OCI-LY7 (cell line): Measurements from ENCODE around the gene TMPRSS3. TPM values are rescaled to one million over a fixed set of nuclear protein-coding genes. Genes with fewer than 3 reads are reported as not detected.

ENCODE experiments used
- BruUV-seq: library from RNA; stranded (reverse); fragments of 400-500 nt; replicated peaks from 2 replicates; lab custom pipeline; 2021; lab: Mats Ljungman, UMichigan
- CTCF ChIA-PET: fragments of 300-600 bp; sonication (Branson Sonifier 250); formaldehyde crosslinking; loops from one replicate; lab custom pipeline; 2022; ENCODE audit warnings: antibody characterized with exemption; ENCODE audit not compliant: unreplicated experiment; lab: Charles Lee
- POLR2A ChIA-PET: fragments of 300-600 bp; sonication (Branson Sonifier 250); formaldehyde crosslinking; loops from one replicate; lab custom pipeline; 2022; ENCODE audit warnings: antibody characterized with exemption; lab: Charles Lee
- DNase-seq: peaks from one replicate; pipeline ENCODE4 v3.0.0-alpha.2; 2015; ENCODE audit warnings: low spot score
- H2AFZ ChIP-seq: fragments of 200-600 bp; sonication (generic), shearing (Covaris generic); 2 replicates; pipeline ENCODE4 v1.6.1; 2014; ENCODE audit warnings: mild to moderate bottlenecking, antibody characterized with exemption, low read length, moderate library complexity
- H3K27ac ChIP-seq: fragments of 200-600 bp; sonication (generic); 2 replicates; pipeline ENCODE4 v1.5.1; 2014; ENCODE audit warnings: mixed run types, low read depth, mild to moderate bottlenecking, moderate library complexity, low read length, inconsistent platforms; ENCODE audit not compliant: poor library complexity, severe bottlenecking
- H3K36me3 ChIP-seq: fragments of 200-600 bp; sonication (generic); 2 replicates; pipeline ENCODE4 v1.6.1; 2014; ENCODE audit warnings: mild to moderate bottlenecking, antibody characterized with exemption, low read length, moderate library complexity, mixed read lengths; ENCODE audit not compliant: insufficient read depth
- H3K4me1 ChIP-seq: fragments of 200-600 bp; sonication (generic); 2 replicates; pipeline ENCODE4 v1.5.1; 2014; ENCODE audit warnings: mild to moderate bottlenecking, low read length; ENCODE audit not compliant: insufficient read depth, poor library complexity, severe bottlenecking
- H3K4me2 ChIP-seq: fragments of 200-600 bp; sonication (generic); 2 replicates; pipeline ENCODE4 v1.6.1; 2014; ENCODE audit warnings: mild to moderate bottlenecking, low read length
- H3K4me3 ChIP-seq: fragments of 200-600 bp; sonication (generic); 2 replicates; pipeline ENCODE4 v1.5.1; 2014; ENCODE audit warnings: mild to moderate bottlenecking, low read depth, low read length; ENCODE audit not compliant: poor library complexity, severe bottlenecking
- H3K79me2 ChIP-seq: fragments of 200-600 bp; sonication (generic); 2 replicates; pipeline ENCODE4 v1.6.1; 2016; ENCODE audit warnings: low read depth, mild to moderate bottlenecking, low read length, moderate library complexity, mixed read lengths; ENCODE audit not compliant: insufficient read depth
- H3K9me2 ChIP-seq: fragments of 200-600 bp; sonication (generic); 2 replicates; pipeline ENCODE4 v1.6.1; 2016; ENCODE audit warnings: mild to moderate bottlenecking, low read length, mixed read lengths; ENCODE audit not compliant: insufficient read depth
- H3K9me3 ChIP-seq: fragments of 200-600 bp; sonication (generic); 2 replicates; pipeline ENCODE4 v1.6.1; 2014; ENCODE audit warnings: mild to moderate bottlenecking, mixed run types, low read length, mixed read lengths
- H4K20me1 ChIP-seq: fragments of 200-600 bp; sonication (generic); 2 replicates; pipeline ENCODE4 v1.6.1; 2014; ENCODE audit warnings: mild to moderate bottlenecking, antibody characterized with exemption, low read length, moderate library complexity, mixed read lengths; ENCODE audit not compliant: insufficient read depth
- CTCF ChIP-seq: fragments of 200-600 bp; sonication (generic); conservative IDR thresholded peaks from 2 replicates; pipeline ENCODE4 v1.5.1; 2014; ENCODE audit warnings: mild to moderate bottlenecking, antibody characterized with exemption, low read length, moderate library complexity, mixed read lengths
- EZH2phosphoT487 ChIP-seq: fragments of 200-600 bp; sonication (generic); IDR thresholded peaks from 2 replicates; pipeline ENCODE4 v1.6.1; 2018; ENCODE audit warnings: low read depth, borderline replicate concordance, mild to moderate bottlenecking, mixed run types, antibody characterized with exemption, low read length, moderate library complexity, mixed read lengths
- intact Hi-C: fragments of 100-400 bp; cut with micrococcal nuclease; formaldehyde crosslinking; loops from one replicate; pipeline ENCODE4 v1.10.0; 2022; ENCODE audit not compliant: unreplicated experiment
- total RNA-seq, 2 experiments: library from RNA; depleted of rRNA in 1 of 2; stranded (reverse); fragments of >200 nt in 1 of 2; shearing (Covaris generic) in 1 of 2; gene quantifications; 2 replicates each; pipeline ENCODE4 v1.2.3, GENCODE V29; 2014 to 2022

Gene TMPRSS3
- total RNA-seq, 2 experiments from 2014 or later: not detected

GRCh38 chr21:42337830-42338728 is 57.8 kb downstream of the TMPRSS3 start:
- Histone ChIP-seq H3K4me2 (no peak overlapping the region), H3K36me3 (no peaks in the 10 kb centered on the region), H3K4me3 (no peak overlapping the region), H3K79me2 (no peaks in the 10 kb centered on the region), H3K9me3 (0 out of 2 replicates have a peak, but pooled peaks cover 5% of the 10 kb centered on the region), H4K20me1 (no peaks in the 10 kb centered on the region), H3K4me1 (peaks cover 6% of the 10 kb centered on the region), H3K9me2 (no peaks in the 10 kb centered on the region), H2AFZ (no peak overlapping the region), H3K27ac (no peak overlapping the region)
- intact Hi-C loops: loop anchor here (1.0 kb wide), 1 partner anchor 199 kb away; no protein-coding TSS in a partner anchor
- DNase-seq: peak; percentile 69
- CTCF ChIA-PET: interaction anchor here (0.5 kb wide), 1 partner anchor 53 kb away, joined by 3 read pairs; no protein-coding TSS in a partner anchor
- TF ChIP-seq CTCF (peak; percentile 83), EZH2phosphoT487 (no peak)
- POLR2A ChIA-PET: no interaction called here
- BruUV-seq: no TSS peak

- DNase-seq: no peak
- TF ChIP-seq CTCF: no peak
- TF ChIP-seq EZH2phosphoT487: no peak
- peaks cover 6% of the 10 kb centered on the region for H3K4me1 ChIP-seq
- H3K79me2 ChIP-seq: no peaks in the 10 kb centered on the region
- ChIA-PET CTCF (no interaction called here), POLR2A (no interaction called here)
- no peak overlapping the region for H3K27ac ChIP-seq
- H4K20me1 ChIP-seq: no peaks in the 10 kb centered on the region
- 0 out of 2 replicates have a peak, but pooled peaks cover 6% of the 10 kb centered on the region for H3K9me3 ChIP-seq
- no peak overlapping the region for H3K4me3 ChIP-seq
- no peaks in the 10 kb centered on the region for H3K36me3 ChIP-seq
- H2AFZ ChIP-seq: no peak overlapping the region
- H3K9me2 ChIP-seq: no peaks in the 10 kb centered on the region
- H3K4me2 ChIP-seq: no peak overlapping the region
- intact Hi-C loops: loop anchor here (1.0 kb wide), 1 partner anchor 200 kb away; no protein-coding TSS in a partner anchor
- no TSS peak for BruUV-seq
Measured at GRCh38 chr21:42337276-42337675, 58.6 kb downstream of the TMPRSS3 start.
